ENCODE data around the gene RTN3. TPM values are rescaled to one million over a fixed set of nuclear protein-coding genes. Genes with fewer than 3 reads are reported as not detected.
"Not testable (repeated sequence)": the region's sequence is repeated elsewhere in the genome, so short reads cannot be mapped to it uniquely, and the experiment has no call there.

RTN3 gene
- total RNA-seq, 3 donors from 2014 or later (not counting 1 experiment from before 2014, with no cell fraction given) = 36.9 to 43.0 (median 37.6) TPM

DNA sequence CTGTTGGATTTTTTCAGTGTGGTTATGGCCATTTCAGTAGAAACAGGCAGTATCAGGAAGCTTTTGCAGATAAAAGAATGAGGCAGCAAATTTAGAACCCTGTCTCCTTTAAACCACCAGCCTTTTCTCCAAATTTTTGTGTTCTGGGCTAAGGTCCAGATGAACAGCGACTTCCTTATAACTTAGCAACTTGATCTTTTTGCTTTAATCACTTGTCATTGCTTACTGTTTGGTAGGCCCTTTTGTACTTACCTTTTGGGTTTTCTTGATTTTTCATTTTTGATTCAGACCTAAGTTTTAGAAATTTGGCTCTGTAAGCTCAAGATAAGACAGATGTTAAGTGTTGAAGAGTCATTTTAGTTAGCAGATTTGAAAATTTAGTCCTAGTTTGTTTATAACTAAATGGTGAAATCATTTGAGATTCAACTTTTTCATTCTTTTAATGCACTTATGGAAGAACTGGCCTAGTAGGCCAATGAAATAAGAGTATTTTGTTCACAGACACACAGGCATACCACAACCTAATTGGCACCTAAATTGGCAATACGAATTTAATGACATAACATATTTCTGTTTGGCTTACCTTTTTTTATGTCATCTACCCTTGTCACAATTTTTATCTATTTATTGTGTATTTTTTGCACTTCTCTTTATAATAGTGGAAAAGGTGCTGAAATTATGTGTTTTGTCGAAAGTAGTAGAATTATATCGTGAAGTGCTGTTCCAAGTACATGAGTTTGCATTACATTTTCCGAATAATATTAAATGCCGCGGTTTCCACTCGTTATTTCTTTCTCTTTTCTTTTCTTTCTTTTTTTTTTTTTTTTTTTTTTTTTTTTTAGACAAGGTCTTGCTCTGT is 2.1 kb downstream of the RTN3 start:
- Mint-ChIP-seq H3K36me3 (no peaks in the 10 kb centered on the region), H3K27me3 (ENCODE audit: low read depth in 2 of 2) (peaks cover 0 to 3% of the 10 kb centered on the region in 2 donors), H3K27ac (peak overlapping the region in 1 of 2 donors; percentile 86), H3K9me3 (no peaks in the 10 kb centered on the region), H3K4me3 (peak overlapping the region; percentile 73), H3K4me1 (peaks cover 28 to 30% of the 10 kb centered on the region in 2 donors)
- Histone ChIP-seq H3K4me1 (ENCODE audit: control insufficient read depth, insufficient read depth, low read length) (peaks cover 14% of the 10 kb centered on the region), H3K9me3 (ENCODE audit: control insufficient read depth, insufficient read depth, low read length) (no peaks in the 10 kb centered on the region), H3K27ac (ENCODE audit: low read length) (no peak overlapping the region), H3K4me3 (ENCODE audit: low read length) (no peak overlapping the region), H3K27me3 (ENCODE audit: control insufficient read depth, insufficient read depth, low read length) (no peaks in the 10 kb centered on the region), H3K36me3 (ENCODE audit: control insufficient read depth, insufficient read depth, low read length) (no peaks in the 10 kb centered on the region)
- TF ChIP-seq, protein P1, sequence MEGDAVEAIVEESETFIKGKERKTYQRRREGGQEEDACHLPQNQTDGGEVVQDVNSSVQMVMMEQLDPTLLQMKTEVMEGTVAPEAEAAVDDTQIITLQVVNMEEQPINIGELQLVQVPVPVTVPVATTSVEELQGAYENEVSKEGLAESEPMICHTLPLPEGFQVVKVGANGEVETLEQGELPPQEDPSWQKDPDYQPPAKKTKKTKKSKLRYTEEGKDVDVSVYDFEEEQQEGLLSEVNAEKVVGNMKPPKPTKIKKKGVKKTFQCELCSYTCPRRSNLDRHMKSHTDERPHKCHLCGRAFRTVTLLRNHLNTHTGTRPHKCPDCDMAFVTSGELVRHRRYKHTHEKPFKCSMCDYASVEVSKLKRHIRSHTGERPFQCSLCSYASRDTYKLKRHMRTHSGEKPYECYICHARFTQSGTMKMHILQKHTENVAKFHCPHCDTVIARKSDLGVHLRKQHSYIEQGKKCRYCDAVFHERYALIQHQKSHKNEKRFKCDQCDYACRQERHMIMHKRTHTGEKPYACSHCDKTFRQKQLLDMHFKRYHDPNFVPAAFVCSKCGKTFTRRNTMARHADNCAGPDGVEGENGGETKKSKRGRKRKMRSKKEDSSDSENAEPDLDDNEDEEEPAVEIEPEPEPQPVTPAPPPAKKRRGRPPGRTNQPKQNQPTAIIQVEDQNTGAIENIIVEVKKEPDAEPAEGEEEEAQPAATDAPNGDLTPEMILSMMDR (IDR thresholded peaks at IDR 0.05) = no peak
- DNase-seq (no peak), ATAC-seq (no peak)
- WGBS (ENCODE audit: insufficient coverage) = 92% methylated on average over 5 of the region's 8 CpGs
- intact Hi-C loops (cut with micrococcal nuclease) = no loop called here

DNA sequence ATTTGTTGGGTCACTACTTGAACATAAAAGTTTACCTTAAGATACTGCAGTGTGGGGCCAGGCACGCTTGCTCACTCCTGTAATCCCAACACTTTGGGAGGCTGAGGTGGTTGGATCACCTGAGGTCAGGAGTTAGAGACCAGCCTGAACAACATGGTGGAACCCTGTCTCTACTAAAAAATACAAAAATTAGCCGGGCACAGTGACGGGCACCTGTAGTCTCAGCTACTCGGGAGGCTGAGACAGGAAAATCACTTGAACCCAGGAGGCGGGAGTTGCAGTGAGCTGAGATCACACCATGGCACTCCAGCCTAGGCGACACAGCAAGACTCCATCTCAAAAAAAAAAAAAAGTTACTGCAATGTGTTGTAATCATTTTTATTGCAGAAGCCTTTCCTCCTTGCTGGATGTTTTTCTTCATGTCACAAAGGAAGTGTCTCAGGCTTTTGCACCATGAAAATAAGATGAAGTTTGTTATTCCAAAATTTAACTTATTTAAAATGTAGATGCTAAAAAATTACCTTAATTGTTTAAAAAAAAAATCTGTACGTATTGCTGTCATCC is 3.9 kb downstream of the RTN3 start:
- 95% methylated on average over 5 of the region's 7 CpGs for WGBS (ENCODE audit: insufficient coverage)
- H3K9me3 Mint-ChIP-seq; ATAC-seq; H3K27me3 Mint-ChIP-seq (ENCODE audit: low read depth in 2 of 2); H3K4me3 ChIP-seq (ENCODE audit: low read length); H3K4me3 Mint-ChIP-seq; H3K9me3 ChIP-seq (ENCODE audit: control insufficient read depth, insufficient read depth, low read length); H3K27ac ChIP-seq (ENCODE audit: low read length); H3K27me3 ChIP-seq (ENCODE audit: control insufficient read depth, insufficient read depth, low read length); H3K27ac Mint-ChIP-seq; intact Hi-C loops (cut with micrococcal nuclease); H3K36me3 Mint-ChIP-seq; H3K36me3 ChIP-seq (ENCODE audit: control insufficient read depth, insufficient read depth, low read length); DNase-seq: not testable (repeated sequence)
- H3K4me1 Mint-ChIP-seq = peaks cover 30 to 35% of the 10 kb centered on the region in 2 donors
- peaks cover 14% of the 10 kb centered on the region for H3K4me1 ChIP-seq (ENCODE audit: control insufficient read depth, insufficient read depth, low read length)

DNA sequence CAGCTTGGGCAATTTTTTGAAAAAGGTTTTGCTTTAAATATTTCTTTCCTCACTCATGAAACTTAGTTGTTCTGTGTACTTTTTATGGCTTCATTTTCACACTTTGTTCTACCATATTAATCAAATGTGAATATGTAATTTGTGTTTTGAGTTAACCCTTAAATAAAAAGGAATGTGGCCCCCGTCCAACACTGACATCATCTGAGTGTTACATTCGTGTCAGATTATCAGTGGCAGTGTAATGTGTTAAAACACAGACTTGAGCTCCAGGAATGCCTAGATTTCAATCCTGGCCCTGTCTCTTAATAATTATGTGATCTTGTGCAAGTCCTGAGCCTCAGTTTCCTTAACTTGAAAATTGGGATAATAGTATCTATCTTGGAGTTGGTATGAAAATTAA is 5.6 kb downstream of the RTN3 start:
- ATAC-seq (no peak), DNase-seq (no peak)
- H3K9me3 Mint-ChIP-seq = no peaks in the 10 kb centered on the region
- no peaks in the 10 kb centered on the region for H3K36me3 Mint-ChIP-seq
- Histone ChIP-seq H3K36me3 (ENCODE audit: control insufficient read depth, insufficient read depth, low read length) (no peaks in the 10 kb centered on the region), H3K4me3 (ENCODE audit: low read length) (no peak overlapping the region), H3K27me3 (ENCODE audit: control insufficient read depth, insufficient read depth, low read length) (no peaks in the 10 kb centered on the region), H3K27ac (ENCODE audit: low read length) (no peak overlapping the region), H3K4me1 (ENCODE audit: control insufficient read depth, insufficient read depth, low read length) (peaks cover 8% of the 10 kb centered on the region), H3K9me3 (ENCODE audit: control insufficient read depth, insufficient read depth, low read length) (no peaks in the 10 kb centered on the region)
- intact Hi-C loops (cut with micrococcal nuclease) = no loop called here
- TF ChIP-seq, protein P1 (IDR thresholded peaks at IDR 0.05) = no peak
- no peak overlapping the region for H3K27ac Mint-ChIP-seq
- no peaks in the 10 kb centered on the region for H3K27me3 Mint-ChIP-seq (ENCODE audit: low read depth in 2 of 2)
- H3K4me3 Mint-ChIP-seq = no peak overlapping the region
- 86% methylated on average over 2 of the region's 2 CpGs for WGBS (ENCODE audit: insufficient coverage)
- H3K4me1 Mint-ChIP-seq = peaks cover 14 to 26% of the 10 kb centered on the region in 2 donors

DNA sequence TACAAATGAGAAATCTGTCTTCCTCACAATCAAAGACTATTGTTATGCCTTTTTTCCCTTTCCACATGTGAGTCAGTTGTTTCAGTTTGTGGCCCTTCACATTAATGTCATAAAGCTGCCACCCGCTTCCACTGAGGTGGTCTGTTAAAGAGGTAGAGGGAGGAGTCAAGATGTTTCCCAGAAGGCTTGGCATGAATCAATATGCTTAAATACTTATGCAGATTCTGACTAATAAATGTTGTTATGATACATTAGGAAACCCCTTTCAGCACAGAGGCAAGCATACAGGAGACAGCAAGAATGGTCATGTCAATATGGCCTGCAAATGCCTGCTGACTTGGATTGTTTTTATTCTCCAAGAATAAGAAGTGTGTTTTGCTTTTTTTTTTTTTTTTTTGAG is 6.5 kb downstream of the RTN3 start:
- no peaks in the 10 kb centered on the region for H3K4me1 ChIP-seq (ENCODE audit: control insufficient read depth, insufficient read depth, low read length)
- Mint-ChIP-seq H3K36me3 (no peaks in the 10 kb centered on the region), H3K4me3 (no peak overlapping the region), H3K27me3 (ENCODE audit: low read depth in 2 of 2) (no peaks in the 10 kb centered on the region), H3K27ac (no peak overlapping the region), H3K9me3 (no peaks in the 10 kb centered on the region), H3K4me1 (peaks cover 5 to 17% of the 10 kb centered on the region in 2 donors)
- H3K27ac ChIP-seq (ENCODE audit: low read length) = no peak overlapping the region
- H3K4me3 ChIP-seq (ENCODE audit: low read length) = no peak overlapping the region
- no peak for DNase-seq
- no peaks in the 10 kb centered on the region for H3K27me3 ChIP-seq (ENCODE audit: control insufficient read depth, insufficient read depth, low read length)
- H3K36me3 ChIP-seq (ENCODE audit: control insufficient read depth, insufficient read depth, low read length) = no peaks in the 10 kb centered on the region
- TF ChIP-seq, protein P1 (IDR thresholded peaks at IDR 0.05) = no peak
- no peak for ATAC-seq
- intact Hi-C loops (cut with micrococcal nuclease) = no loop called here
- no peaks in the 10 kb centered on the region for H3K9me3 ChIP-seq (ENCODE audit: control insufficient read depth, insufficient read depth, low read length)
- no CpG with 5 or more reads among the region's 1 CpG for WGBS (ENCODE audit: insufficient coverage)
